Nucleus accumbens (tissue), 56 donors: Measurements from ENCODE around the gene MINDY3.
"Not testable (repeated sequence)": the region's sequence is repeated elsewhere in the genome, so short reads cannot be mapped to it uniquely, and the experiment has no call there.

Source experiments
- DNase-seq, 56 donors: peaks; one replicate each; lab custom pipeline; 2025; lab: John Stamatoyannopoulos, UW

Gene MINDY3

DNA sequence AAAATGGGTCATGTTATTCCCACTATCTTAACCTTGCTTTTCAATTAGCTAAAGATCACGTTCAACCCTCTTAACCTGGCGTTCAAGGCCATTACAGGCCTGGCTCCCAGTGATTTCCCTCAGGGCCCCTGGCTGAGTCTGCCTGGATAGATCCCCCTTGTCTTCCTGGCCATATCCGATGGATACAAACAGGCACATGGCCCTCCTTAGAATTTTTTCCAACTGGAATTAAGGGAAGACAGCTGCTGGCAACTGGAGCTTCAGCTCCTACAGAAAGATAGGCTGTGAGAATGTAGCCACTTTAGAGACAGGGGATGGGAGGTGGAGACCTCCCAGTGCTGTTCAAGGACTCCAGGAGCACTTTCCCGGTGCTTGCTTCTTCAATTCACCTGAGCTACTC, 77.5 kb downstream of the MINDY3 start:
- no peak for DNase-seq

DNA sequence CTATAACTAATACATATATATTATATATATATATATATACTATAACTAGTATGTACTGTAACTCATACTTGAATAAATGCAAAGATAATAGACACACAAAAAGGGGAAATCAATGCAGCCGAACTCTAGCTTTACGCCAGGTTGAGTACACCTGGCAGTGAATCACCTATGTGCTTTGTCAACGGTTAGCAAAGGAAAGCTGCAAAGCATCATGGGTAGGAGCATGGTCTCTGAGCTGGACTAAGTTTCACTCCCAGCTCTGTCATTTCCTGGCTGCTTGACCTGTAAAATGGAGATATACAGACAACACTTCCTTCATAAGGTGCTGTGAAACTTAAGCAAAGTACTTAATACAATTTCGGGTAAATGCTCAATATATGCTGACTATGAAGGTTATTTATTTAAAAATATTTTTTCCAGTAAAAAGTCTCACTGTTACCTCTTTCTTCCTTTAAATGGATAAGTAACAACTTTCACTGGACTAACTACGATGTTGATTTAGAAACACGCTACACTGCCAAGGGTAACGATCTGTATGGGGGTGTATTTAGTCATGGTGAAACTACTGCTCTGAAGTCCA, 78.8 kb downstream of the MINDY3 start:
- no peak for DNase-seq

DNA sequence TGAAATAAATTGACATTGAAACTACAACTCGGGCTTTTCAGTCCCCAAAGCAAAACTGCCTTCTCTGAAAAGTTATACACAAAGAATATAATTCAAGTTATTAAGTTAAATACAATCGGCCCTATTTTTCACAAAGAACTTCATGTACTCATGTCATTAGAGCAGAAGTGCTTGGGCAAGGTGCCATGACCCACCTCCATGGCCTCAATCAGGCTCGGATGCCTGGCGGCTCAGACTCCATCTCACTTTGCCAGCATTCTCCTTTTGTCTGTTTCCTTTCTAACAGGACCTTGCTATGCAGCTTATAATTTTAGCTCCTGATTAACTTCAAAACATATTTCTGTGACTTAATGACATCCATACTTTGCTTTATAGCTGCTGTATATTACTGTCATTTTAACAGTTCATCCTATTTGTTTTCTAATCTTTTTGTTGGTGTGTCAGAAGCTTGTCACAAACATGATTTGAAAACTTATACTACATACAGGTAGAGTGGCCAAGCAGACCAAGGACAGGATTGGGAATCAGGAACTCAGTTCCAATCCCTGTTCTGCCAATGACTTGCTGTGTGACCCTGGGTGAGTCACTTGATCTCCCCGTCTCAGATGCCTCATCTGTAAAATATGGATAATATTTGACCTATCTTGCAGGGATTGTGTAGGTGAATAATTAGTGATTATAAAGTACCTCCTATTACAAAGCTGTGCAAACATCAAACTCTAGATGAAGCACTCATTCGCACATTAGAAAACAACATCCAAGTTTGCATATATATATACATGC, 79.8 kb downstream of the MINDY3 start:
- DNase-seq: peak in 3 of 56 donors; percentile 2 to 14 (median 3)

DNA sequence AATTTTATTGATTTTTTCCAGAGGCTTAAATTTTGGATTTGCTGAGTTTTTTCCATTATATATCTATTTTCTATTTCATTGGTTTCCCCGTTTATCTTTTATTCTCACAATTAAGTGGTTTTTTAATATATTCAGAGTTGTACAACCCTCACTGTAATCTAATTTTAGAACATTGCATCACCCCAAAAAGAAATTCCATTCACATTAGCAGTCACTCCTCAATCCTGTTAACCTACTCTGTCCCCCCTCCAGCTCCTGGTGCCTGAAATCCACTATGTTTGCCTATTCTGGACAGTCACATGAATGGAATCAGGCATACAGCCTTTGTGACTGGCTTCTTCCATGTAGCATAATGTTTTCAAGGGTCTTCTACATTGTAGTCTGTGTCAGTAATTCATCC, 84.8 kb downstream of the MINDY3 start:
- DNase-seq: no peak

DNA sequence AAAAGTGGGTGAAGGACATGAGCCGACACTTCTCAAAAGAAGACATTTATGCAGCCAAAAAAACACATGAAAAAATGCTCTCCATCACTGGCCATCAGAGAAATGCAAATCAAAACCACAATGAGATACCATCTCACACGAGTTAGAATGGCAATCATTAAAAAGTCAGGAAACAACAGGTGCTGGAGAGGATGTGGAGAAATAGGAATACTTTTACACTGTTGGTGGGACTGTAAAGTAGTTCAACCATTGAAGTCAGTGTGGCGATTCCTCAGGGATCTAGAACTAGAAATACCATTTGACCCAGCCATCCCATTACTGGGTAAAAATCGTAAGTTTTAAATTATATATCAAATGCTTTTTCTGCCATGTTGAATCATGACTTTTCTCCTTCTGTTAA, 85.8 kb downstream of the MINDY3 start:
- DNase-seq: not testable (repeated sequence)

DNA sequence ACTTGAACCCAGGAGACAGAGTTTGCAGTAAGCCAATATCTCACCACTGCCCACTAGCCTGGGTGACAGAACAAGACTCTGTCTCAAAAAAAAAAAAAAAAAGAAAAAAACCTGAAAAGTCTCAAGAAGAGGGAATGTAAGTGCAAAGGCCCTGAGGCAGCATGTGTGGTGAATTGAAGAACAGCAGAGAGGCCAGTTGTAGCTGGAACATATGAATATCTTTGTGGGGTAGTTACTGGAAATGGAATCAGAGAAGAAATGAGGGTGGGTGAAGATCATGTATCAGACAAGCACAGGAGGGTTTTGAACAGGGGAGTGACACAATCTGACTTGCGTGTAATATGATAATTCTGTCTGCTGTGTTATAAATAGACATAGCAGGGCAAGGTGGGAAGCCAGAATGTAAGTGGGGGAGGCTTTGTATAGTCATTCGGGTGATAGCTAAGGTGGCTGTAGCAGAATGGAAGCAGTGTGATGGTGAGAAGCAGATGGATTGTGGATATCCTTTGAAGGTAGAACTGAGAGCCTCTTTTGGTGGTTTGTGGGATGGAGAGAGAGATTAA, 95.3 kb downstream of the MINDY3 start:
- DNase-seq: no peak

DNA sequence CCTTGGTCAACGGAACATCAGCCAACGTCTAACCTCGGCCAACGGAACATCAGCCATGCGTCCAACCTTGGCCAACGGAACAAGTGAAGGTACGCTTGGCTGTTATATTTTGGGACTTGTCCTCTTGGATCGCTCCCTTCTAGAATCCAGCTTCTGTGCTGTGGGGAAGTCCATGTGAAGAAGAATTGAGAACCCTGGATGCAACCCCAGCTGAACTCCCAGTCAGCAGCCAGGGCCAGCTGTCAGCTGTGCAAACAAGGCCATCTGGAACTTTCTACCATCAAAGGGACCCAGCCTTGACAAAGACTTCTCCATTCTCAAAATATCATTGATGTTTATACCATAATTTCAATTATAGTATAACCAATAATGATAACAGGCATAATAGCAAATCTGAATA, 97.3 kb downstream of the MINDY3 start:
- DNase-seq: no peak

DNA sequence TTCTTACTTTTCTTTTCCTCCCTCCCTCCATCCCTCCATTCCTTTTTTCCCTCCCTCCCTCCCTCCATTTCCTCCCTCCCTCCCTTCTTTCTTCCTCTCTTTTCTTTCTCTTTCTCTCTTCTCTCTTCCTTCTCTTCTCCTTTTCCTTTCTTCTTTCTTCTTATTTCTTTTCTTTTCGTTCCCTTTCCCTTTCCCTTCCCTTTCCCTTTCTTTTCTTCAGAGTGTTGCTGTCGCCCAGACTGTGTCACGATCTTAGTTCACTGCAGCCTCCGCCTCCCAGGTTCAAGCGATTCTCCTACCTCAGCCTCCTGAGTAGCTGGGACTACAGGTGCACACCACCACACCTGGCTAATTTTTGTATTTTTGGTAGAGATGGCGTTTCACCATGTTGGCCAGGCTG, 98.1 kb downstream of the MINDY3 start:
- not testable (repeated sequence) for DNase-seq

DNA sequence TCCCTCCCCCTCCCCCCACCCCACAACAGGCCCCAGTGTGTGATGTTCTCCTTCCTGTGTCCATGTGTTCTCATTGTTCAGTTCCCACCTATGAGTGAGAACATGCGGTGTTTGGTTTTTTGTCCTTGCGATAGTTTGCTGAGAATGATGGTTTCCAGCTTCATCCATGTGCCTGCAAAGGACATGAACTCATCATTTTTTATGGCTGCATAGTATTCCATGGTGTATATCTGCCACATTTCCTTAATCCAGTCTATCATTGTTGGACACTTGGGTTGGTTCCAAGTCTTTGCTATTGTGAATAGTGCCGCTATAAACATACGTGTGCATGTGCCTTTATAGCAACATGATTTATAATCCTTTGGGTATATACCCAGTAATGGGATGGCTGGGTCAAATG, 99.1 kb downstream of the MINDY3 start:
- not testable (repeated sequence) for DNase-seq

DNA sequence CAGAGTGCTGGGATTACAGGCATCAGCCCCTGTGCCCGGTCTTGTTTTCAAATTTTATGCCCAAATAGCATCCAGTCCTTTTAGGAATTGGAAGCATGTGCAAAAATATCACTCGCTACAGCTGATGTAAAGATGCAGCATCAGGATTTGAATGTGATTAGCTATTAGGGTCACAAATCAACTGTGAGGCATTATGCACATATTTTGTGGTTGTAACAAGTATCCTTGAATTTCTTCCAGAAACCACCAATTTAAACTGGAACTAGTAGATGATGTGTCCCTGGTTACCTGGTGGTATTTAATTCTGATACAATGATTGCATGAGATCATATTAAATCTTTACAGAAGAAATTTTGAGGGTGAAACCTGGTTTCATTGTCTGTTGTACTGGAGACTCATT, 99.6 kb downstream of the MINDY3 start:
- DNase-seq: no peak

DNA sequence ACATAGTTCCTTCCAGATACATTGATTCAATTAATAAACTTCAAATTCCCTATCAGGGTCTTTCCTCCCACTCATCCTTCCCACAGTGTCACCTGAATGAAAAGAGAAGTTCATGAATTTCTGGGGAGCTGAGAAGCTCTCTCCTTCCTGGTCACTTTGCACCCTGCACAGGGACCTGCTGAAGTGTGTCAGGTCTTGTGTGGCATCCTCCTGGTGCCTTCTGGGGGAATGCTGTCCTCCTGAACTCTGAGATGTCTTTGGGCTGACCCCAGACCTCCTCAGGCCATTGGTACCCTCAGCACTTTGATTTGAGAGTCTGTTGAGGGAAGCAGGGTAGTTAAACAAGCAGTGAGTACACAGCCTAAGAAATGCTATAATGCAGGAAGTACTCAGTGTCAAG, 101.0 kb downstream of the MINDY3 start:
- no peak for DNase-seq

DNA sequence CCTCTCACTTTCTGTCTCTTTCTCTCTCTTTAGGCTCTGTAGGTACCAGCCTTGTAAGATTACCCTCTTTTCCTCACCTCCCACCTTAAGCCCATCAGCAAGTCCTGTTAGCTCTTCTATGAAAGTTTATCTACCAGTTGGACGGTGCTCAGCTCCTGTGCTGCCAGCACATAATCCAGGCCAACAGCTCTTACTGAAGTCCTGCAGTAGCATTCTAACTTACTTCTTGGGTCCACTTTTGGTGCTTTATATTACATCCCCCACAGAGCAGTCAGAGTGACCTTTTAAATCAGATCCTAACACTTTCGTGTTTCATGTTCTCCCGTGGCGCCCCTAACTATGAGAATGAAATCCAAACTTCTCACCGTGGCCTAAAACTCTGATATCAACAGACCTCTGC, 101.7 kb downstream of the MINDY3 start:
- no peak for DNase-seq

DNA sequence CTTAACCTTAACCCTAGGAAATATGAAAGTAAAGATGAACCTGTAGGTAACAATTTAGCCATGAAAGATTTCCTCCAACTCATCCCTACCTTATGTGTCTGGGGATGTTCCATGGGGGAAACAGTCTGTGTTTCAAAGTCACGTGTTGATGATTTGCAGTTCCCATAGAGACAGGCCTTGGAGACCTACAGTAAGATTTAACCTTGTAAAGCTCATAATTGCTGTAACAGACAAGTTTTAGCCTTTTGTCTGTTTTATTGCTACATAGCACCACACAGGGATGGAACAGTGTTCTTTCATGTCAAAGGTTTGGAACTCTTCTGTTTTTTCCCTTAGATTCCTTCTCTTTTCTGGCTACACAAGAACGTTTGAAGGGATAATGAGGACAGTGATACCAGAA, 105.4 kb downstream of the MINDY3 start:
- DNase-seq: no peak

DNA sequence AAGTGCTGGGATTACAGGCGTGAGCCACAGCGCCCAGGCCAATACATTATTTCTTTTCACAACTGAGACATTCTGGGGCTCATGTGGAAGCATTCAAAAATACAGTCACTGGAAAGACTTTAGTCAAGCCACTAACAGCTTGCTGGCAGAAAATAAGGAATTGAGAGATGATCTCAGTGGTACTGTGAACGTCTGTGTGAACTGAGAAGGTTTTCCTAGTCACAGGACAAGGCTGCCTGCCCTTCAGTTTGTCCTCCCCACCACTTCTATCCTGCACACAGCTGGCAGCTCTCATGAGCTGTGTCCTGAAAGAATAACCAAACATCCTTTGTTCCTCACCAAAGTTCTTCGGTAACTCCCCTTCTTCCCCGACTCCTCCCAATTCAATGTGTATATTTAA, 109.3 kb downstream of the MINDY3 start:
- DNase-seq: no peak

DNA sequence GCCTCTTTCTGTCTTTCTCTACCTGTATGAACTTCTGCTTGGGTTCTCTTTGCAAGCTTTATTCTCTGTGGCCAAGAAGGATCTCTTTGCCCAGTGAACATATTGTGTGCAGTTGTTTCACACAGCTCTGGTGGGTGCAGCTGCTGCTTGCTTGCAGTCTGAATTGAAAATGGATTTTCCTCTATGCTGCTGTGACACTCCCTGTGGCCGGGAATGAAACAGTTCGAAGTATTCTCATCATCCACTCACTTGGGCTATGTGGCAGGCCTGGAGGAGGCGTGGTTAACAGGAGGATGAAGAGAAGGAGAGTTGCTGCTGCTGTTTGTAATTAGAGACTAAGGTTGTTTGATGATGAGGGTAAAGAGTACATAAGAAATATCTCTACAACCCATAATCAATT, 112.2 kb downstream of the MINDY3 start:
- peak in 1 of 56 donors; percentile 3 for DNase-seq

DNA sequence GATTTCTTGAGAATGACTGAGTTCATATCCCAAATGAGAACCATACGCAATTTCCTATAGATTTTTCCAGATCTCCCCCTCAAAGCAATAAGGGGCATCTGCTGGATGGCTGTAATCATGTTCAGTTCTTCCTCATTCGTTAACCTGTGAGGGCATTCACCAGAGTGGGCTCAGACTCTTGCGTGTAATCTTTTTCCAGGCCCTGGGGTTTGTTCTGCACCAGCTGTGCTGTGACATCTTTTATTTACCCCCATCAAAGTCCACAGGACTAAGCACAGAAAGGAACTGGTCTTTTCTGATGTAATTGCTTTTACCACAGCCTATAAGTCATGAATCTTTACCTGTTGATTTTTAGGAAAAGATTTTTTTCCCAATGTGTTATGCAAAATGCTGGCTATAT, 112.7 kb downstream of the MINDY3 start:
- DNase-seq: no peak

DNA sequence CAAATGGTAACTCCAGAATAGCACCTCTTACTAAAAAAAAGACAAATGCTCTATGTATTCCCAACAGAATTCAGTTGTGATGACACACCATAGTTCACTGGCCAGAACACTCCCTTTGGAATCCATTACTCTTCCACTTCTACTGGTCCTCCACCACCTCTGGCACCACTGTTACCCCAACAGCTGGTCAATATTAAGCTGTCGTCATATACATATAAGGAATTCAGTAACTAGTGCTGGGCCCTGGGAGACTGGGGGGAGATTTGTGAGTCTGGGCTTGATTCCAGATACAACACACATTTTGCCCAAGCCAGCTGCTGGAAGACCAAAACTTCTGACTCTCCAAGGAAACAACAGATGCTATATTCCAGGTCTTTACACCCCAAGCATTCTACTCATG, 114.6 kb downstream of the MINDY3 start:
- no peak for DNase-seq

DNA sequence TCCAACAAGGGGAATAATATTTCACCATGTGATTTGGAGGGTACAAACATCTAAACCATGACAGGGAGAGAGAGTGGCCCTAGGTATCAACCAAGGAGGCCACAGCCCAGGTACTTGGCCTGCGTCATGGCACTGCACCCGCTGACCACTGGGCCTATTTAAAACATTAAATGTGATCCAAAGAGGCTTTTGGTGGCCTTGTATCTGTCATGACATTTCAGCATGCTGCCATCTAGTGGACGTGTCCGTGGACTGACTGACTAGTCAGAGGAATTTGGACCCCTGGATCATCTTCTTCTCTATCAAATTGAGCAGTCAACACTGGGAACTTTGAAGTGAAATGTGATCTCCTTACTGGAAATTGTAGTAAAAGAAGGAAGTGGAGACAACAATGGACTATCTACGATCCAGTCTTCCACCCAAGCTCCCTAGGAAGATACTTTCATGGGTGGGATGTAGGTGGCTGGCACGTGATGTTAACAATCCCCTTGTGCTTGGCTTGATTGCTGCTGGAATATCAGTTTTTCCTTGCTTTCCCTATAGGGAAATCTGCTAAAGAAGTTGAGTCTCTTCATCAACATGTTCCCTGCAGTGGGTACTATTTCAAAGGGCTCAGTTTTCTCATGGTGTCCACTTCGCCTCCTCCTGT, 116.0 kb downstream of the MINDY3 start:
- peak in 7 of 56 donors; percentile 5 to 34 (median 13) for DNase-seq

DNA sequence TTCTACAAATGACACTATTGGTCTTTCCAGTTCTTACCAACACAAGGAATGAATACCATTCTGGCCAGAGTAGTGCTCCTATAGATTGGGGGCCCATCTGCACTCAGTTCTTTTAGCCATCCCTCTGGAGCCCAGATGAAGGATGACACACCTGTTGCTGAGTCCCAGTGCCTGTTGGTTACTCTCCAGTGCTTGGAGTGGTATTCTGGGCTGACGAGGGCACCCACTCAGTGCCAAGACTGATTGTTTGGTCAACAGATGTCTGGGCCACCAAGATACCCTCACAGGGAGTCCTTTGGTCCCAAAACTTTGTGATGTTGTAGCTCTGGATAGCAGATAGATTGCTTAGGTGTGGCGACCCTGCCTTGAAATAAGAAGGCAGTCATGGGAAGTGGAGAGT, 116.9 kb downstream of the MINDY3 start:
- DNase-seq: no peak

DNA sequence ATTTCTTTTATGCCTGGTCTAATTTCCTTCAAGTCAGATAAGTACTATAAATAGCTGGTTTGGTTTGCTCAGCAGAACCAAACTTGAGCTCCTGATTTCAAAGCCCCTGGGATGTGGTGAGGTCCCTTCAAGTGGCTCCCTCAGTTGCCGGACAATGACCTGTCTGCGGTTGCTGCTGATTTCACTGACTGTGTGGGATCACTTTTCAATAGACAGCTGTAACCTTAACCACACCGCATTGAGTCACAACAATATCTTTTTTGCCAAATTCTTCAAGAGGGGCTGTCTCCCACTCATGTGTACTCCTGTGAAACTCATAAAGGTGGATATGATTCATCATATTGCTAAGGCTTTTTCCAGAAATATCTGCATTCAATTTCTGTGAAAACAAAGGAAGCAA, 117.5 kb downstream of the MINDY3 start:
- DNase-seq: peak in 1 of 56 donors; percentile 15

DNA sequence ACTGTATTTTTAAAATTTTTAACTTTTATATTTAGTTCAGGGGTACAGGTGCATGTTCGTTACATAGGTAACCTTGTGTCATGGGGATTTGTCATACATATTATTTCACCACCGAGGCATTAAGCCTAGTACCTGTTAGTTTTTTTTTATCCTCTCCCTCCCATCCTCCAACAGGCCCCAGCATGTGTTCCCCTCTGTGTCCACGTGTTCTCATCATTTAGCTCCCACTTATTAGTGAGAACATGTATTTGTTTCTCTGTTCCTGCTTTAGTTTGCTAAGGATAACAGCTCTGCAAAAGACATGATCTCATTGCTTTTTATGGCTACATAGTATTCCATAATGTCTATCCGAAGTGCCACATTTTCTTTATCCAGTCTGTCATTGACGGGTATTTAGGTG, 118.2 kb downstream of the MINDY3 start:
- DNase-seq: no peak

DNA sequence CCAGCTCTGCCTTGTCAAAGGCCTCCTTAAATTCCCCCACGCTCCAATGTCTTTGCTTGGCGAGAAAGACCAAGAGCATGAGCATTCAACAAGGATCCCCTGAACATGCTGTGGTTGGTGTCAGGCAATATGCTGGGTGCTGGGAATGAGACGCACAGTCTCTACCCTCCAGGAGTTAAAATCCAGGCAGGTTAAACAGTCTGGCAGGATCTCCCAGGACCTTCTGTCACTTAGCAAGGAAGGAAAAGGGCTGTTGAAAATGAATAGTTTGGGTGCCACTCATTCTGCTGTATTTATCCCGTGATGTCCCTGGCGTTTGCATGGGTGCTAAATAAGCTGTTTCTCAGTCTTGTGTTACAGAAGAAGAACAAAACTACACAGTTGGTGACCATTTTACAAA, 118.7 kb downstream of the MINDY3 start:
- no peak for DNase-seq
